Measurements from ENCODE around the gene ECPAS.

Gene ECPAS

GRCh38 chr9:111483858-111484571 is at the start of gene ECPAS:
ECPAS (minus strand) TSS chr9:111484383; CDS start chr9:111472918, 11,465 bp downstream.
- TF ChIP-seq Cebpa-rat (IDR thresholded peaks at IDR 0.05): no peak

GRCh38 chr9:111533099-111533790 is 49.1 kb upstream of the ECPAS start:
- H4K20me1 ChIP-seq: no peaks in the 10 kb centered on the region
- no peaks in the 10 kb centered on the region for H3K4me1 ChIP-seq
- H3K27me3 ChIP-seq: no peaks in the 10 kb centered on the region
- H3K36me3 ChIP-seq: no peaks in the 10 kb centered on the region
- no peak overlapping the region for H3K4me2 ChIP-seq
- no peak overlapping the region for H3K4me3 ChIP-seq
- 0 out of 22 replicates have a peak, but pooled peaks of 1 of the 11 experiments have one; percentile 10 for TF ChIP-seq Cebpa-rat (IDR thresholded peaks at IDR 0.05)
- no peak overlapping the region for H3K27ac ChIP-seq
- no peak overlapping the region for H3K9ac ChIP-seq
- H3K9me3 ChIP-seq (replicated peaks in 1 of 11): peaks cover 74 to 99% (median 83%) of the 10 kb centered on the region in 11 experiments

More at GRCh38 chr9:111483858-111484571, at the start of gene ECPAS:
- Histone ChIP-seq H3K36me3 (peaks cover 0 to 16% (median 3%) of the 10 kb centered on the region in 11 experiments; a peak in 4 of 22 replicates), H3K27me3 (no peaks in the 10 kb centered on the region), H3K4me1 (peaks cover 17 to 29% (median 24%) of the 10 kb centered on the region in 10 experiments), H4K20me1 (peaks cover 21 to 42% (median 37%) of the 10 kb centered on the region in 11 experiments; a peak in 21 of 22 replicates), H3K27ac (peak within 1 kb of the TSS; percentile 92 to 99 (median 98)), H3K4me3 (peak within 1 kb of the TSS; percentile 84 to 98 (median 94)), H3K9ac (peak within 1 kb of the TSS; percentile 93 to 100 (median 98)), H3K4me2 (peak within 1 kb of the TSS; percentile 73 to 89 (median 85)), H3K9me3 (replicated peaks in 1 of 11) (peaks cover 0 to 9% (median 0%) of the 10 kb centered on the region in 11 experiments; a peak in 3 of 22 replicates)

GRCh38 chr9:111531716-111532115 is 47.5 kb upstream of the ECPAS start:
- no peaks in the 10 kb centered on the region for H3K36me3 ChIP-seq

GRCh38 chr9:111529787-111530186 is 45.6 kb upstream of the ECPAS start:
- no peaks in the 10 kb centered on the region for H3K27me3 ChIP-seq
- H3K4me2 ChIP-seq: no peak overlapping the region
- no peaks in the 10 kb centered on the region for H4K20me1 ChIP-seq
- H3K36me3 ChIP-seq: no peaks in the 10 kb centered on the region
- no peak for TF ChIP-seq Cebpa-rat (IDR thresholded peaks at IDR 0.05)
- H3K27ac ChIP-seq: no peak overlapping the region
- H3K4me1 ChIP-seq: no peaks in the 10 kb centered on the region
- no peak overlapping the region for H3K9ac ChIP-seq
- peaks cover 61 to 98% (median 75%) of the 10 kb centered on the region in 11 experiments for H3K9me3 ChIP-seq (replicated peaks in 1 of 11)
- H3K4me3 ChIP-seq: no peak overlapping the region

More at GRCh38 chr9:111531716-111532115, 47.5 kb upstream of the ECPAS start:
- no peak overlapping the region for H3K27ac ChIP-seq
- no peak overlapping the region for H3K4me3 ChIP-seq
- H3K4me2 ChIP-seq: no peak overlapping the region
- no peaks in the 10 kb centered on the region for H3K4me1 ChIP-seq
- no peaks in the 10 kb centered on the region for H3K27me3 ChIP-seq
- H4K20me1 ChIP-seq: no peaks in the 10 kb centered on the region
- H3K9ac ChIP-seq: no peak overlapping the region
- peaks cover 61 to 98% (median 75%) of the 10 kb centered on the region in 11 experiments for H3K9me3 ChIP-seq (replicated peaks in 1 of 11)
- TF ChIP-seq Cebpa-rat (IDR thresholded peaks at IDR 0.05): no peak

- Histone ChIP-seq H3K4me2 (no peak overlapping the region), H3K4me3 (no peak overlapping the region), H3K4me1 (peaks cover 0 to 6% (median 0%) of the 10 kb centered on the region in 10 experiments; a peak in 1 of 20 replicates), H3K36me3 (no peaks in the 10 kb centered on the region), H3K27ac (no peak overlapping the region), H3K9me3 (replicated peaks in 1 of 11) (peaks cover 56 to 98% (median 74%) of the 10 kb centered on the region in 11 experiments), H3K27me3 (no peaks in the 10 kb centered on the region), H3K9ac (no peak overlapping the region), H4K20me1 (no peaks in the 10 kb centered on the region)
- TF ChIP-seq Cebpa-rat (IDR thresholded peaks at IDR 0.05): no peak
These were observed 43.2 kb upstream of the ECPAS start for GRCh38 chr9:111527347-111527746.

GRCh38 chr9:111525056-111525977 is 41.1 kb upstream of the ECPAS start, which contains the start of gene ZNF483:
ZNF483 (plus strand) TSS chr9:111525179; CDS start chr9:111527396, 2,217 bp downstream.
- Histone ChIP-seq H3K27ac (no peak within 1 kb of the TSS), H3K36me3 (no peaks in the 10 kb centered on the region), H4K20me1 (no peaks in the 10 kb centered on the region), H3K4me3 (no peak within 1 kb of the TSS), H3K9ac (no peak within 1 kb of the TSS), H3K9me3 (replicated peaks in 1 of 11) (peaks cover 61 to 99% (median 75%) of the 10 kb centered on the region in 11 experiments), H3K27me3 (no peaks in the 10 kb centered on the region), H3K4me1 (peaks cover 0 to 6% (median 0%) of the 10 kb centered on the region in 10 experiments; a peak in 1 of 20 replicates), H3K4me2 (no peak within 1 kb of the TSS)
- TF ChIP-seq Cebpa-rat (IDR thresholded peaks at IDR 0.05): no peak

- no peak overlapping the region for H3K4me2 ChIP-seq
These were observed 40.5 kb upstream of the ECPAS start for GRCh38 chr9:111524731-111525055.

GRCh38 chr9:111516061-111516465 is 31.9 kb upstream of the ECPAS start:
- Histone ChIP-seq H4K20me1 (no peaks in the 10 kb centered on the region), H3K27ac (no peak overlapping the region), H3K9ac (no peak overlapping the region), H3K4me2 (no peak overlapping the region), H3K36me3 (no peaks in the 10 kb centered on the region), H3K27me3 (no peaks in the 10 kb centered on the region), H3K9me3 (replicated peaks in 1 of 11) (peaks cover 20 to 50% (median 34%) of the 10 kb centered on the region in 11 experiments), H3K4me1 (no peaks in the 10 kb centered on the region), H3K4me3 (no peak overlapping the region)
- no peak for TF ChIP-seq Cebpa-rat (IDR thresholded peaks at IDR 0.05)

More at GRCh38 chr9:111524731-111525055, 40.5 kb upstream of the ECPAS start:
- Histone ChIP-seq H4K20me1 (no peaks in the 10 kb centered on the region), H3K27me3 (no peaks in the 10 kb centered on the region), H3K4me1 (peaks cover 0 to 6% (median 0%) of the 10 kb centered on the region in 10 experiments; a peak in 1 of 20 replicates), H3K9me3 (replicated peaks in 1 of 11) (peaks cover 61 to 99% (median 75%) of the 10 kb centered on the region in 11 experiments), H3K9ac (no peak overlapping the region), H3K36me3 (no peaks in the 10 kb centered on the region), H3K27ac (no peak overlapping the region), H3K4me3 (no peak overlapping the region)
- no peak for TF ChIP-seq Cebpa-rat (IDR thresholded peaks at IDR 0.05)

Data from BLaER1 treated with 17β-estradiol and CSF1 and Interleukin-3, amounts not matched to agents 10 nM and 100 nM (cell line).